Type B pancreatic cell (in vitro differentiated cells): ENCODE measurements around the gene DPAGT1. TPM values are rescaled to one million over a fixed set of nuclear protein-coding genes. Genes with fewer than 3 reads are reported as not detected.

Experiments used
- DNase-seq: peaks from one replicate; pipeline ENCODE4 v3.0.0; 2021; ENCODE audit warnings: mixed read lengths; ENCODE audit not compliant: unreplicated experiment; ENCODE audit errors: extremely low spot score
- H3K27ac Mint-ChIP-seq: 2 replicates; pipeline ENCODE4 v1.8.0; 2021; ENCODE audit warnings: mild to moderate bottlenecking, mixed read lengths
- H3K27me3 Mint-ChIP-seq: 2 replicates; pipeline ENCODE4 v1.8.0; 2021; ENCODE audit warnings: mixed read lengths
- H3K36me3 Mint-ChIP-seq: 2 replicates; pipeline ENCODE4 v1.8.0; 2021; ENCODE audit warnings: mixed read lengths
- H3K4me1 Mint-ChIP-seq: one replicate; pipeline ENCODE4 v1.8.0; 2021; ENCODE audit warnings: mixed read lengths; ENCODE audit not compliant: unreplicated experiment
- H3K4me3 Mint-ChIP-seq: 2 replicates; pipeline ENCODE4 v1.8.0; 2021; ENCODE audit warnings: mild to moderate bottlenecking, mixed read lengths
- H3K9me3 Mint-ChIP-seq: 2 replicates; pipeline ENCODE4 v1.8.0; 2021; ENCODE audit warnings: mixed read lengths
- CTCF ChIP-seq: fragments of 200-600 bp; sonication (generic); conservative IDR thresholded peaks from 2 replicates; pipeline ENCODE4 v1.5.0; 2021; ENCODE audit warnings: antibody characterized with exemption, mild to moderate bottlenecking
- total RNA-seq: library from RNA; stranded (reverse); gene quantifications from 2 replicates; pipeline ENCODE4 v1.2.1, GENCODE V29; 2021; ENCODE audit warnings: low replicate concordance

The DPAGT1 gene
- total RNA-seq, 1 donor from 2014 or later, result 62.1 TPM

- Mint-ChIP-seq H3K27me3 (no peaks in the 10 kb centered on the region), H3K27ac (no peak overlapping the region), H3K36me3 (peaks cover 25% of the 10 kb centered on the region), H3K4me1 (peaks cover 8% of the 10 kb centered on the region), H3K9me3 (no peaks in the 10 kb centered on the region), H3K4me3 (no peak overlapping the region)
- no peak for TF ChIP-seq CTCF
- no peak for DNase-seq
Measured at GRCh38 chr11:119051440-119052162, 50.1 kb downstream of the DPAGT1 start.

GRCh38 chr11:119049081-119049480 lies 52.6 kb downstream of the DPAGT1 start:
- H3K27me3 Mint-ChIP-seq, result no peaks in the 10 kb centered on the region
- no peak overlapping the region for H3K27ac Mint-ChIP-seq
- TF ChIP-seq CTCF, result no peak
- H3K9me3 Mint-ChIP-seq, result no peaks in the 10 kb centered on the region
- no peak for DNase-seq
- no peak overlapping the region for H3K4me3 Mint-ChIP-seq
- no peaks in the 10 kb centered on the region for H3K4me1 Mint-ChIP-seq
- H3K36me3 Mint-ChIP-seq, result peaks cover 19% of the 10 kb centered on the region

GRCh38 chr11:119048644-119049043 lies 53.0 kb downstream of the DPAGT1 start:
- no peak overlapping the region for H3K27ac Mint-ChIP-seq
- H3K27me3 Mint-ChIP-seq, result no peaks in the 10 kb centered on the region
- DNase-seq, result no peak
- no peak overlapping the region for H3K4me3 Mint-ChIP-seq
- peaks cover 15% of the 10 kb centered on the region for H3K36me3 Mint-ChIP-seq
- H3K9me3 Mint-ChIP-seq, result no peaks in the 10 kb centered on the region
- H3K4me1 Mint-ChIP-seq, result no peaks in the 10 kb centered on the region
- TF ChIP-seq CTCF, result no peak

GRCh38 chr11:119047205-119047604 lies 54.4 kb downstream of the DPAGT1 start:
- TF ChIP-seq CTCF, result no peak
- peaks cover 5% of the 10 kb centered on the region for H3K36me3 Mint-ChIP-seq

More at GRCh38 chr11:119047205-119047604, 54.4 kb downstream of the DPAGT1 start:
- Mint-ChIP-seq H3K27me3 (no peaks in the 10 kb centered on the region), H3K27ac (no peak overlapping the region), H3K9me3 (no peaks in the 10 kb centered on the region), H3K4me3 (no peak overlapping the region), H3K4me1 (no peaks in the 10 kb centered on the region)
- DNase-seq, result no peak

Other genes starting within 250 kb of the DPAGT1 start
- gene CXCR5, start 218.0 kb downstream of the DPAGT1 start, total RNA-seq, result not detected in 2 replicates
- 44.4 and 77.2 TPM in 2 replicates for gene BCL9L, start 175.9 kb downstream of the DPAGT1 start, total RNA-seq
- 26.8 and 30.1 TPM in 2 replicates for gene UPK2, start 145.6 kb downstream of the DPAGT1 start, total RNA-seq
- gene FOXR1, start 130.1 kb downstream of the DPAGT1 start, total RNA-seq, result not detected in 2 replicates
- gene CENATAC, start 103.7 kb downstream of the DPAGT1 start, total RNA-seq, result 33.6 and 36.4 TPM in 2 replicates
- 1,257 and 1,262 TPM in 2 replicates for gene RPS25, start 83.5 kb downstream of the DPAGT1 start, total RNA-seq
- 60.7 and 73.1 TPM in 2 replicates for gene TRAPPC4, start 83.1 kb downstream of the DPAGT1 start, total RNA-seq
- gene SLC37A4, start 71.0 kb downstream of the DPAGT1 start, total RNA-seq, result 40.5 and 41.4 TPM in 2 replicates
- 138 and 185 TPM in 2 replicates for gene HYOU1, start 44.6 kb downstream of the DPAGT1 start, total RNA-seq
- 34.8 and 35.8 TPM in 2 replicates for gene VPS11, start 34.0 kb downstream of the DPAGT1 start, total RNA-seq
- 25.3 and 38.2 TPM in 2 replicates for gene HMBS, start 17.0 kb downstream of the DPAGT1 start, total RNA-seq
- 10.7 and 13.5 TPM in 2 replicates for gene C2CD2L, start 5.5 kb upstream of the DPAGT1 start, total RNA-seq
- gene HINFP, start 19.7 kb upstream of the DPAGT1 start, total RNA-seq, result 31.6 and 33.0 TPM in 2 replicates
- 1.3 TPM in 1 of 2 replicates, not detected in the other for gene ABCG4, start 47.2 kb upstream of the DPAGT1 start, total RNA-seq
- gene NLRX1, start 66.9 kb upstream of the DPAGT1 start, total RNA-seq, result 8.7 and 11.5 TPM in 2 replicates
- gene NHERF4, start 83.6 kb upstream of the DPAGT1 start, total RNA-seq, result 2.3 and 7.0 TPM in 2 replicates
- 14.4 and 21.1 TPM in 2 replicates for gene CBL, start 104.5 kb upstream of the DPAGT1 start, total RNA-seq
- gene MCAM, start 215.3 kb upstream of the DPAGT1 start, total RNA-seq, result 3.0 and 10.3 TPM in 2 replicates
- 40.3 and 45.6 TPM in 2 replicates for gene RNF26, start 232.7 kb upstream of the DPAGT1 start, total RNA-seq
- gene C1QTNF5, start 239.0 kb upstream of the DPAGT1 start, total RNA-seq, result 2.0 and 4.0 TPM in 2 replicates
- not detected in 2 replicates for gene MFRP, start 244.9 kb upstream of the DPAGT1 start, total RNA-seq